Measurements from ENCODE around the gene HAND2.

Gene HAND2

GRCh38 chr4:173538148-173538908 is 8.3 kb upstream of the HAND2 start:
- in situ Hi-C loops (cut with HindIII; ENCODE audit: low sequenced_read_pairs): no loop called here
- no peak for TF ChIP-seq CTCF (IDR thresholded peaks at IDR 0.05; ENCODE audit: low read depth, low read length)
- H3K4me3 ChIP-seq (ENCODE audit: low read depth, low read length): no peak overlapping the region

GRCh38 chr4:173537613-173538147 is 7.7 kb upstream of the HAND2 start:
- DNase-seq (ENCODE audit: low read depth, low spot score): no peak
- TF ChIP-seq CTCF (IDR thresholded peaks at IDR 0.05; ENCODE audit: low read depth, low read length): no peak
- in situ Hi-C loops (cut with HindIII; ENCODE audit: low sequenced_read_pairs): no loop called here
- H3K4me3 ChIP-seq (ENCODE audit: low read depth, low read length): no peak overlapping the region

More at GRCh38 chr4:173538148-173538908, 8.3 kb upstream of the HAND2 start:
- no peak for DNase-seq (ENCODE audit: low read depth, low spot score)

- no peak for DNase-seq (ENCODE audit: low read depth, low spot score)
- H3K4me3 ChIP-seq (ENCODE audit: low read depth, low read length): no peak overlapping the region
- TF ChIP-seq CTCF (IDR thresholded peaks at IDR 0.05; ENCODE audit: low read depth, low read length): peak; percentile 30
- in situ Hi-C loops (cut with HindIII; ENCODE audit: low sequenced_read_pairs): no loop called here
These were observed 6.9 kb upstream of the HAND2 start for GRCh38 chr4:173536808-173537429.

- TF ChIP-seq CTCF (IDR thresholded peaks at IDR 0.05; ENCODE audit: low read depth, low read length): no peak
- DNase-seq (ENCODE audit: low read depth, low spot score): no peak
These were observed 5.9 kb upstream of the HAND2 start for GRCh38 chr4:173535957-173536356.

GRCh38 chr4:173535165-173535902 is 5.3 kb upstream of the HAND2 start:
- in situ Hi-C loops (cut with HindIII; ENCODE audit: low sequenced_read_pairs): no loop called here
- no peak for TF ChIP-seq CTCF (IDR thresholded peaks at IDR 0.05; ENCODE audit: low read depth, low read length)
- no peak for DNase-seq (ENCODE audit: low read depth, low spot score)
- H3K4me3 ChIP-seq (ENCODE audit: low read depth, low read length): no peak overlapping the region

More at GRCh38 chr4:173535957-173536356, 5.9 kb upstream of the HAND2 start:
- no peak overlapping the region for H3K4me3 ChIP-seq (ENCODE audit: low read depth, low read length)
- in situ Hi-C loops (cut with HindIII; ENCODE audit: low sequenced_read_pairs): no loop called here

- no peak for DNase-seq (ENCODE audit: low read depth, low spot score)
- no peak overlapping the region for H3K4me3 ChIP-seq (ENCODE audit: low read depth, low read length)
- in situ Hi-C loops (cut with HindIII; ENCODE audit: low sequenced_read_pairs): no loop called here
- TF ChIP-seq CTCF (IDR thresholded peaks at IDR 0.05; ENCODE audit: low read depth, low read length): no peak
These were observed 4.4 kb upstream of the HAND2 start for GRCh38 chr4:173534434-173534833.
